ENCODE measurements around the gene NUDT1.

GRCh38 chr7:2228921-2229320 lies 13.1 kb upstream of the NUDT1 start:
- TF ChIP-seq CTCF (IDR thresholded peaks at IDR 0.05) (no peak), POLR2A (IDR thresholded peaks at IDR 0.05) (no peak)
